GM23248 (cell line): ENCODE data around the gene RNF31. TPM values are rescaled to one million over a fixed set of nuclear protein-coding genes. Genes with fewer than 3 reads are reported as not detected.

Experiments used
- DNase-seq: peaks from one replicate; pipeline ENCODE4 v3.0.0-alpha.2; 2015
- H2AFZ ChIP-seq: fragments of 200-600 bp; sonication (generic); 2 replicates; pipeline ENCODE4 v1.6.1; 2016; ENCODE audit warnings: antibody characterized with exemption
- H3F3A ChIP-seq: fragments of 200-600 bp; sonication (generic); 2 replicates; pipeline ENCODE4 v1.6.1; 2016; ENCODE audit warnings: mild to moderate bottlenecking, antibody characterized with exemption, mixed run types; ENCODE audit not compliant: insufficient read depth
- H3K27ac ChIP-seq: fragments of 200-600 bp; sonication (generic); 2 replicates; pipeline ENCODE4 v1.5.1; 2016; ENCODE audit warnings: mild to moderate bottlenecking
- H3K27me3 ChIP-seq: fragments of 200-600 bp; sonication (generic); replicated peaks from 2 replicates; pipeline ENCODE4 v1.6.1; 2016; ENCODE audit warnings: mild to moderate bottlenecking; ENCODE audit not compliant: insufficient read depth
- H3K36me3 ChIP-seq: fragments of 200-600 bp; sonication (generic); 2 replicates; pipeline ENCODE4 v1.6.1; 2016; ENCODE audit warnings: low read depth, mild to moderate bottlenecking
- H3K4me1 ChIP-seq: fragments of 200-600 bp; sonication (generic); 2 replicates; pipeline ENCODE4 v1.6.1; 2016; ENCODE audit warnings: mild to moderate bottlenecking; ENCODE audit not compliant: insufficient read depth
- H3K4me2 ChIP-seq: fragments of 200-600 bp; sonication (generic); one replicate; pipeline ENCODE4 v1.6.1; 2016; ENCODE audit warnings: mild to moderate bottlenecking; ENCODE audit not compliant: unreplicated experiment
- H3K4me3 ChIP-seq: fragments of 200-600 bp; sonication (generic); 2 replicates; pipeline ENCODE4 v1.5.1; 2016; ENCODE audit warnings: mild to moderate bottlenecking
- H3K79me2 ChIP-seq: fragments of 200-600 bp; sonication (generic); 2 replicates; pipeline ENCODE4 v1.6.1; 2016; ENCODE audit warnings: mild to moderate bottlenecking; ENCODE audit not compliant: insufficient read depth
- H3K9ac ChIP-seq: fragments of 200-600 bp; sonication (generic); 2 replicates; pipeline ENCODE4 v1.6.1; 2016; ENCODE audit warnings: mild to moderate bottlenecking
- H3K9me2 ChIP-seq: fragments of 200-600 bp; sonication (generic); 2 replicates; pipeline ENCODE4 v1.6.1; 2016; ENCODE audit warnings: mixed run types, mild to moderate bottlenecking, moderate library complexity; ENCODE audit not compliant: insufficient read depth
- H3K9me3 ChIP-seq: fragments of 200-600 bp; sonication (generic); one replicate; pipeline ENCODE4 v1.6.1; 2017; ENCODE audit warnings: low read depth
- H4K20me1 ChIP-seq: fragments of 200-600 bp; sonication (generic); 2 replicates; pipeline ENCODE4 v1.6.0; 2016; ENCODE audit not compliant: insufficient read depth
- EZH2 ChIP-seq: fragments of 200-600 bp; sonication (generic); IDR thresholded peaks from 2 replicates; pipeline ENCODE4 v1.6.1; 2018; ENCODE audit warnings: antibody characterized with exemption, mild to moderate bottlenecking; ENCODE audit not compliant: insufficient read depth, poor library complexity, severe bottlenecking
- EZH2phosphoT487 ChIP-seq: fragments of 200-600 bp; sonication (generic); IDR thresholded peaks from 2 replicates; pipeline ENCODE4 v1.6.1; 2018; ENCODE audit warnings: antibody characterized with exemption, moderate library complexity, mild to moderate bottlenecking, low read depth; ENCODE audit not compliant: insufficient read depth
- WGBS, 2 experiments: methylation state at CpG; one replicate each; pipeline ENCODE4 v1.1.6; 2015 to 2017; ENCODE audit warnings: low lambda C conversion rate in 2 of 2, low coverage in 1 of 2; ENCODE audit errors: missing lambda C conversion rate in 2 of 2; 5-methylcytosine and 5-hydroxymethylcytosine counted together
- in situ Hi-C: fragments of 300-500 bp; cut with MboI; formaldehyde crosslinking; loops from 2 replicates; pipeline ENCODE4 v1.15.0; 2020
- polyA plus RNA-seq: library from polyadenylated mRNA; unstranded; fragments of >200 nt; fragmentation: Nextera tagmentation; extraction: Ambion mirVana; gene quantifications from 2 replicates; pipeline ENCODE4 v1.2.1, GENCODE V29; 2016
- total RNA-seq: library from RNA; depleted of rRNA; stranded (reverse); fragments of >200 nt; shearing (Covaris generic); gene quantifications from 2 replicates; pipeline ENCODE4 v1.2.3, GENCODE V29; 2014

Gene RNF31
- total and polyA plus RNA-seq, 2 experiments from 2014 or later = 29.4 to 40.3 TPM

DNA sequence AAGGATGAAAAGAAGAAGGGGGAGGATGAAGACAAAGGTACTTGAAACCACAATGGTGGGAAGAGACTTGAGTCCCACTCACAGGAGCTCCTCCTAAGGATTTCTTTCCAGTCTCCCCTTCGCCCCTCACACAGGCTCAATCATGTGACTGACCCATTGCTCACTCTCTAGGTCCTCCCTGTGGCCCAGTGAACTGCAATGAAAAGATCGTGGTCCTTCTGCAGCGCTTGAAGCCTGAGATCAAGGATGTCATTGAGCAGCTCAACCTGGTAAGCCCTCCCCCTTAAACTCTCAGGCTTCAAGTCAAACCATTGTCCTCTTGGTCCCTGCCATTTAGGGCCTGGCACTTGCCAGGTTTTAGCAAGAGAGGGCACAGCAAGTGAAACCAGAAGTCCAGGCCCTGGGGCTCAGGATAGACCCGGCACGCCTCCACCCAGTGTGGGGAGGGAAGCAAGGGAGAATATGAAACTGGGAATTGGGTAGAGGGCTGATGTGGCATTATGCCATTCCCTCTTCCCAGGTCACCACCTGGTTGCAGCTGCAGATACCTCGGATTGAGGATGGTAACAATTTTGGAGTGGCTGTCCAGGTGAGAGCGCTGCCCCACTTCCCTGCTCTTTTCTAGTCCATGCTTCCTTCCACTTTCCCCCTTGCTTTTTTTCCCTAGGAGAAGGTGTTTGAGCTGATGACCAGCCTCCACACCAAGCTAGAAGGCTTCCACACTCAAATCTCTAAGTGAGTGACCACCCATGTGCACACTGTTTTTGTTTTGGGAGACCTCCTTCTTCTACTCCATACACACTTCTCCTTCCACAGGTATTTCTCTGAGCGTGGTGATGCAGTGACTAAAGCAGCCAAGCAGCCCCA lies 9.5 kb upstream of the RNF31 start:
- no peak for DNase-seq
- peaks cover 12% of the 10 kb centered on the region; the same call in 1 of the 2 replicates for H3K36me3 ChIP-seq
- H3K4me1 ChIP-seq = peaks cover 18% of the 10 kb centered on the region; the same call in 1 of the 2 replicates
- H3F3A ChIP-seq = peaks cover 9% of the 10 kb centered on the region
- no peak overlapping the region for H3K27ac ChIP-seq
- in situ Hi-C loops = no loop called here
- no peak overlapping the region for H3K9ac ChIP-seq
- no peak overlapping the region for H3K4me2 ChIP-seq
- H4K20me1 ChIP-seq = no peaks in the 10 kb centered on the region
- 81 to 88% methylated on average over 8 of the region's 8 CpGs for WGBS, 2 experiments
- H3K9me2 ChIP-seq = no peaks in the 10 kb centered on the region
- H3K9me3 ChIP-seq = no peaks in the 10 kb centered on the region
- H3K27me3 ChIP-seq = no peaks in the 10 kb centered on the region
- H3K4me3 ChIP-seq = no peak overlapping the region
- peaks cover 45% of the 10 kb centered on the region for H3K79me2 ChIP-seq
- H2AFZ ChIP-seq = no peak overlapping the region
- TF ChIP-seq EZH2 = no peak
- no peak for TF ChIP-seq EZH2phosphoT487

GRCh38 chr14:24138396-24139271 lies 8.7 kb upstream of the RNF31 start:
- no peak for DNase-seq
- peaks cover 12% of the 10 kb centered on the region; the same call in 1 of the 2 replicates for H3K36me3 ChIP-seq
- no peak overlapping the region for H3K4me3 ChIP-seq
- H4K20me1 ChIP-seq = no peaks in the 10 kb centered on the region
- TF ChIP-seq EZH2 (no peak), EZH2phosphoT487 (no peak)
- H3K9ac ChIP-seq = no peak overlapping the region
- H3K79me2 ChIP-seq = peaks cover 45% of the 10 kb centered on the region
- 87 to 88% methylated on average over 13 of the region's 13 CpGs for WGBS, 2 experiments
- no peak overlapping the region for H3K4me2 ChIP-seq
- H3K9me2 ChIP-seq = no peaks in the 10 kb centered on the region
- in situ Hi-C loops = no loop called here
- no peaks in the 10 kb centered on the region for H3K27me3 ChIP-seq
- peaks cover 17% of the 10 kb centered on the region for H3F3A ChIP-seq
- no peak overlapping the region for H3K27ac ChIP-seq
- H2AFZ ChIP-seq = no peak overlapping the region
- H3K9me3 ChIP-seq = no peaks in the 10 kb centered on the region
- H3K4me1 ChIP-seq = peaks cover 25% of the 10 kb centered on the region

DNA sequence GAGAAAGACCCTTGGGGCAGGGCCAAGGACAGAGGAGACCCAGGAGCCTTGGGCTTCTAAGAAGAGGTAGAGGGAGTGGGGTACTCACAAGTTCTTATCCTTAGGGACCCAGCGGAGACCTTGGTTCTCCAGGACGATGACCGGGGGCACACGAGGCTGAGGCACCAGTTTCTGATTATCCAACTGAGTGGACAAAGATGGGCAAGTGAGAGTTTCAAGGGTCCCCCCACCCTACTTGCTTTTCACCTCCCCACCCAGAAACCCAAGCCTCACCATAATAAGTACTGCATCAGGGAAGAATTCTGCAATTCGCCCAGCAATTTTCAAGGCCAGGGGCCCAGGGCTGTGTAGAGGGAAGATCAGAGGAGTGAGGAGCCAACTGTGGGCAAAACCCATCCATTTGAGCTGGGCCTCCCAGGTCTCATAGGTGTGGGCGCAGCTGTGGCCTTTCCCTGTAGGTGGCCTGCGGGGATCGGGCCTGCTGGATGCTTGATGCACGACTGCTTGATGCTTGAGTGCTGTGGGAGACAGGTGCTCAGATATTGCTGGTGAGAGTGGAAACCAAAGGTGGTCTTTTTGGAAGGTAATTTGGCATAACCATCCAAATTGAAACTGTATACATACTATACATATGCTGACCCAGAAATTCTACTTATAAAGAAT lies 7.9 kb upstream of the RNF31 start:
- Histone ChIP-seq H3K4me2 (peak overlapping the region; percentile 95), H3K4me1 (peaks cover 31% of the 10 kb centered on the region), H3K79me2 (peaks cover 51% of the 10 kb centered on the region), H3F3A (peaks cover 24% of the 10 kb centered on the region), H3K9me3 (no peaks in the 10 kb centered on the region), H3K9ac (peak overlapping the region; percentile 81; the same call in 1 of the 2 replicates), H3K4me3 (peak overlapping the region; percentile 93), H3K9me2 (no peaks in the 10 kb centered on the region), H3K27me3 (no peaks in the 10 kb centered on the region), H3K36me3 (peaks cover 12% of the 10 kb centered on the region; the same call in 1 of the 2 replicates), H2AFZ (no peak overlapping the region), H3K27ac (no peak overlapping the region), H4K20me1 (no peaks in the 10 kb centered on the region)
- no peak for DNase-seq
- no peak for TF ChIP-seq EZH2phosphoT487
- no peak for TF ChIP-seq EZH2
- in situ Hi-C loops = no loop called here
- WGBS, 2 experiments = 93 to 96% methylated on average over 9 of the region's 9 CpGs
